ENCODE measurements around the gene LTBR. TPM values are rescaled to one million over a fixed set of nuclear protein-coding genes. Genes with fewer than 3 reads are reported as not detected.

The LTBR gene
- total RNA-seq, 2 donors from 2014 or later: 1.3 to 1.9 TPM

DNA sequence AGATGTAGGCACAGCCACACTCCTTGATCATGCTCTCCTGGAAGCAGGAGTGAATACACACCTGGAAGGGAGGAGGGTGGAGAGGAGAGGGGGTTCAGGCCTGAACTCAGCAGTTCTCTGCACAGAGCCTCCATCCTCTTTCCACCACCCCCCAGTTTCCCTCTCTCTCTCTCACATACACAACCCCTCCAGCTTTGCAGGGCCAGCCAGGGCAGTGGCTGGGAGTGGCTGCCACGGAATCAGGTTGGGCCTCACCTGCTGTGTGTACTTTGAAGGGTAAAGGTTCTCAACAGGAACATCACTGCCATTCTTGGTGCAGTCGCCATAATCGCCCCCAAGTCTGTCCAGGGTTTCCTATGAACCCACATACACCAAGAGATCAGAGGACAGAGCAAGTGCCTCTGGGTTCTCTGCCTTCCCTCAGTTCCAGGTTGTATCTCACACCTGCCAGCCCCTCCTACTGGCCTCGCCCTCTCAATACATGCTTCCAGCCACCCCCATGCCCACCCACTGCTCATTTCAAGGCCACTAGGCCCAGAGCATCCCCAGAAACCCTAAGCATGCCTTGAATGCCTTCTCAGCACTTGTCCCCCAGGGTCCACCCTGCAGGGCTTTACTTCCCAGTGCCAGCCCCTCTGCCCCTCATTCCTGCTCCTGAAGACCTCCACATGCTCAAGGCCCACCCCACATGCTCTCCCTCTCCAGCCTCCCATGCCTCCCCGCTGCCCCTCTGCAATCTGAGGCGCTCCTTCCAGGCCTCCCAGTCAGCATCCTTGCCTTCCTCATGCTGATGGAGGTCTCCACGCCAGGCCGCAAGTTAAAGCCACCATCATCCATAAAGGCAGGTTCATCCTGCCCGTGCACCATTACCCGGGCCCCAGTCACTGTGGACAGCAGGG lies 29.2 kb upstream of the LTBR start:
- no peaks in the 10 kb centered on the region for H3K27me3 Mint-ChIP-seq (ENCODE audit: low read depth)
- ATAC-seq (replicated peaks in 1 of 2): no peak
- DNase-seq: no peak
- H3K27ac Mint-ChIP-seq: no peak overlapping the region
- H3K36me3 Mint-ChIP-seq (ENCODE audit: insufficient read depth in 2 of 2): no peaks in the 10 kb centered on the region
- no peak overlapping the region for H3K4me3 Mint-ChIP-seq
- no peaks in the 10 kb centered on the region for H3K4me1 Mint-ChIP-seq (ENCODE audit: low read depth)
- no peaks in the 10 kb centered on the region for H3K9me3 Mint-ChIP-seq

DNA sequence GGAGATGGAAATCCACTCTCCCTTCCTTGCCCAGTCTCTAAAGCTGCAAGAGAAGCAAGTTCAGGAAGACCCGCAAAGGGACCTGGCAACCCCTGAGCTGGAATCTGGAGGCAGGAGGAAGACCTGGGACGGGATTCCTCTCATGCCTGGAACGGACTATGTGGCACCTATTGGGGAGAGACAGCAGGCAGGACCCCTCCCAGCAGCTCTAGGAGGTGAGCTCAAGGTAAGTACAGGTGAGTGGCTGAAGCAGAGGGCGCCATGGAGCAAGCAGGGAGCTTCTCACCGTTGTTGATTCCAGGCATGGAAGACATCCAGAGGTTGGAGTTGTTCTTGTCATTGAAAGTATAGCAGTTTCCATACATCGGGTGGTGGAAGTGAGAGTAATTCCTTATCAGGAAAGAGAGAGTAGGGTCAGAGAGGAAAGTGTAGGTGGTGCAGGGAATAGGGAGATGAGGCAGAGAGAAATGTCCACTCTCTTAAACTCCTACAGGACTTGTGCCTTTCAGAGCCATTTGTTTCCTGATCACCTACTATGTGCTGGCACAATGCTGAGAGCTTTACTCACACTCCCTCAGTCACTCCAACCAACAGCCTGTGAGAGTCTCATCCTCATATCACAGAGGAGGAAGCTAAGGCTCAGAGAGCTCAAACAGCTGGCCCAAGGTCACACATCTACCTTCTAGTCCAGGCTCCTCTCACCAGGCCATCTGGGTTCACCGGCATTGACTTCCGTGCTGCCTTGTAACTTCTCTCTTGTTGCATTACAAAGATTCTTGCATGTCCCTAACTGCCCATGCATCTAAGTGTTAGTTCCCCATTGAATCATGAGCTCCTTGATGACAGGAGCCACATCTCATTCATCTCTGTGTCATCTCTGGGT lies 28.2 kb upstream of the LTBR start:
- DNase-seq (no peak), ATAC-seq (replicated peaks in 1 of 2) (no peak)
- H3K27ac Mint-ChIP-seq: no peak overlapping the region
- H3K4me1 Mint-ChIP-seq (ENCODE audit: low read depth): peaks cover 9% of the 10 kb centered on the region
- no peak overlapping the region for H3K4me3 Mint-ChIP-seq
- H3K27me3 Mint-ChIP-seq (ENCODE audit: low read depth): no peaks in the 10 kb centered on the region
- no peaks in the 10 kb centered on the region for H3K9me3 Mint-ChIP-seq
- no peaks in the 10 kb centered on the region for H3K36me3 Mint-ChIP-seq (ENCODE audit: insufficient read depth in 2 of 2)

DNA sequence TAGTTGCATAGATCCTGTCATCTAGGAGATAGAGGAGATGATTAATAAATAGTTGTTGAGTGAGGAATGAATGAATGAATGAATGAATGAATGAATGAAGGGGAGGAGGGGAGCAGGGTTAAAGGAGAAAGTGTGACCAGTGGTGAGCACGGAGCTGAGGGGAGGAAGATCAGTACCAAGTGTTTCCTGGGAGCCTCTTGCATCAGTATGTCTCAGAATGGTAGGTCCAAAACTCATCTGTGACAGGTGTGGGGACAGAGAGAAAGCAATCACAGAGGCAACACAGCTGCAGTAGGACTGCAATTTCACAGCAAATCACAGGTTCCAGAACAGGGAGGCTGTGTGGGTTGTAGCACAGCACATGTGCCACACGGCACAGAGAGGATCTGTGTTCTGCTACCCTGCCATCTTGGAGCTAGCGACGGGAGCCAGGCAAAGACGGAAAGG lies 27.6 kb upstream of the LTBR start:
- H3K36me3 Mint-ChIP-seq (ENCODE audit: insufficient read depth in 2 of 2): no peaks in the 10 kb centered on the region

DNA sequence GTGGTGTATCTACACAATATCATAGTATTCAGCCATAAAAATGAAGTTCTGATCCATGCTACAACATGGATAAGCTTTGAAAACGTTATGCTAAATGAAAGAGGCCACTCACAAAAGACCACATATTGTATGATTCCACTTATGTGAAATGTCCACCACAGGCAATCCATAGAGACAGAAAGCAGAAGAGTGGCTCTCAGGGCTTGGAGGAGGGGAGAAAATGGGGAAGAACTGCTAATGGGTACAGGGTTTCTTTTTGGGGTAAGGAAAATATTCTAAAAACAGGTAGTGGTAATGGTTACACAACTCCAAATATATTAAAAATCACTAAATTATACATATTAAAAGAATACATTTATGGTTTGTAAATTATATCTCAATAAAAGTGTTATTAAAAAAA lies 25.1 kb upstream of the LTBR start:
- ATAC-seq (replicated peaks in 1 of 2) (no peak), DNase-seq (no peak)
- H3K4me1 Mint-ChIP-seq (ENCODE audit: low read depth): peaks cover 28% of the 10 kb centered on the region
- no peaks in the 10 kb centered on the region for H3K36me3 Mint-ChIP-seq (ENCODE audit: insufficient read depth in 2 of 2)
- no peak overlapping the region for H3K27ac Mint-ChIP-seq
- no peaks in the 10 kb centered on the region for H3K27me3 Mint-ChIP-seq (ENCODE audit: low read depth)
- H3K9me3 Mint-ChIP-seq: no peaks in the 10 kb centered on the region
- H3K4me3 Mint-ChIP-seq: no peak overlapping the region

More for the DNA sequence above, 27.6 kb upstream of the LTBR start:
- Mint-ChIP-seq H3K27me3 (ENCODE audit: low read depth) (no peaks in the 10 kb centered on the region), H3K9me3 (no peaks in the 10 kb centered on the region), H3K4me1 (ENCODE audit: low read depth) (peaks cover 14% of the 10 kb centered on the region), H3K27ac (no peak overlapping the region), H3K4me3 (no peak overlapping the region)
- DNase-seq (no peak), ATAC-seq (replicated peaks in 1 of 2) (no peak)

DNA sequence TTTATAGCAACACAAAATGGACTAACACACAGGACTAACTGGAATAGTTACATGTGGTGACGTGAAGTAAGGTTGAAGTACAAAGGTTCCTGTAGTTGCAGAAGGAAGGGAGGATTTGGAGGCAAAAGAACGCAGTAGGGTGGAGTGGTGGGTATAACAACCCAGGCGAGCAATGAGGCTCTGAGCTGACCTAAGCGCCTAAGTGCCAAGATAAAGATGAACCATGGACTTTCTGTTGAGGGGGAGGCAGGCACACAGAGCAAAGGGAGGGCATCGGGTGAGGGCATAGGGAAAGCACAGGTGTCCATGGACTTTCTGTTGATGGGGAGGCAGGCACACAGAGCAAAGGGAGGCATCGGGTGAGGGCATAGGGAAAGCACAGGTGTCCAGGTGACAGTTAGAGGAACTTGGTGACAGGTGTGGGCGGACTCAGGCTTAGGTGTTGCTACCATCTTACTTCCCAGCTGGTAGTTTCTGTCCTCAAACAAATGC lies 23.8 kb upstream of the LTBR start:
- Mint-ChIP-seq H3K27me3 (ENCODE audit: low read depth) (no peaks in the 10 kb centered on the region), H3K27ac (no peak overlapping the region), H3K36me3 (ENCODE audit: insufficient read depth in 2 of 2) (no peaks in the 10 kb centered on the region), H3K9me3 (no peaks in the 10 kb centered on the region), H3K4me3 (no peak overlapping the region), H3K4me1 (ENCODE audit: low read depth) (peaks cover 34% of the 10 kb centered on the region)
- DNase-seq: no peak
- ATAC-seq (replicated peaks in 1 of 2): no peak

DNA sequence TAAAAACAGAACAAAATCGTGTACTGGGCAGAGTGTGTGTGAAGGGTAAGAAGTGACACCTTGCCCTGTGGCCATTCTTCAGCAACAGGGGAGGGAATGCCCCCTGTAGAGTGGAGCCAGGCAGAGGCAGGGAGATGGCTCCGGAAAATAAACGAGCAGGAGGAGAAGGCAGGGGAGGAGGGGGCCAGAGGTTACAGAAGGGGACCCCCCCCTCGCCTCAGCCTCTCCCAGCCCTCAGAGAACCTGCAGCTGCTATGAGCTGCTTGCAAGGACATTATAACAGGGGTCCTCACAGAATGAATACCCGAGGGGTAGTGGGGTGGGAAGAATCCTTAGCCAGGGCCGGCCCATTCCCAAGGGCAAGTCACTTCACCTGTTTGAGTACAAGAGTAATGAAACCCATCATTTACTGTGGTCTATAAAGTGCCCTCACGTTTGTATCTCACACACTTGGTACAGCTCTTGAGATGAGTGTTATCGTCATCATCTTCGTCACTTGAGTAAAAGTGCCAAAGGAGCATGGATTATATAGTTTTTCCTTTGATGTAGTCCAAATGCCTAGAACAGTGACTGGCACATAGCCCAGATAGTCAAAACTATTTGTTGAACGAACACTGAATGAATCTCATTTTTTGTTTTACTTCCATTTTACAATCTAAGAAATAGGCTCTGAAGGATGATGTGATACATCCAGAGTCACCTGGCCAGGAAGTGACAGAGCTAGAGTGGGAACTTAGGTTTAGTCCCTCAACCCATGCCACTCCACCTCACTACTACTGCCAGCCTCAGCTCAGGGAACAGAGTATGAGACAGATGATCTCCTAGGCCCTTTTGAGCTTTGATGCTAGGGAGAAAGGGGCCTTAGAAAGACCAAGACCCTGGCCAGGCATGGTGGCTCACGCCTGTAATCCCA lies 23.1 kb upstream of the LTBR start:
- DNase-seq (no peak), ATAC-seq (replicated peaks in 1 of 2) (peak; percentile 61 to 65)
- no peaks in the 10 kb centered on the region for H3K36me3 Mint-ChIP-seq (ENCODE audit: insufficient read depth in 2 of 2)
- no peaks in the 10 kb centered on the region for H3K9me3 Mint-ChIP-seq
- H3K27me3 Mint-ChIP-seq (ENCODE audit: low read depth): no peaks in the 10 kb centered on the region
- peak overlapping the region; percentile 23 to 56 for H3K4me3 Mint-ChIP-seq
- peak overlapping the region; percentile 30 for H3K27ac Mint-ChIP-seq
- peaks cover 34% of the 10 kb centered on the region for H3K4me1 Mint-ChIP-seq (ENCODE audit: low read depth)

DNA sequence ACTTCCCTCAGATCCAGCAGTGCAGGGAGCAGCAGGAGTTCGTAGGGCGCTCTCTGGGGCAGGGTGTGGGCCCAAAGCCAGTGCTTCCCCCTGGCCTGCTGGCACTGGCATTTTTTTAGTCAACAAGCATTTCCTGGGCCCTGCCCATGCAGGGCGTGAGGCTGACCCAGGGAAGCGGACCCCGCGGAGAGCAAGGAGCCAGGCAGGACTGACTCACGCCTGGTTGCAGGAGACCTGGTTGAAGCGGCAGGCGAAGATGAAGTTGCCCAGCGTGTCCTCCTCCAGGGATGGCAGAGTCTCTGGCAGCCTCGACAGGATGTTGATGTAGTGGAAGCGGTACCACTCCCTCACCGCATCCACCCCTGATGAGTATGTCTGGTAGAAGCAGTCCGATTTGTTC lies 22.1 kb upstream of the LTBR start:
- Mint-ChIP-seq H3K36me3 (ENCODE audit: insufficient read depth in 2 of 2) (no peaks in the 10 kb centered on the region), H3K9me3 (no peaks in the 10 kb centered on the region), H3K4me1 (ENCODE audit: low read depth) (peaks cover 34% of the 10 kb centered on the region), H3K27ac (no peak overlapping the region), H3K4me3 (peak overlapping the region; percentile 24 to 56), H3K27me3 (ENCODE audit: low read depth) (no peaks in the 10 kb centered on the region)
- DNase-seq: no peak
- ATAC-seq (replicated peaks in 1 of 2): peak in 1 of 2 donors; percentile 11

DNA sequence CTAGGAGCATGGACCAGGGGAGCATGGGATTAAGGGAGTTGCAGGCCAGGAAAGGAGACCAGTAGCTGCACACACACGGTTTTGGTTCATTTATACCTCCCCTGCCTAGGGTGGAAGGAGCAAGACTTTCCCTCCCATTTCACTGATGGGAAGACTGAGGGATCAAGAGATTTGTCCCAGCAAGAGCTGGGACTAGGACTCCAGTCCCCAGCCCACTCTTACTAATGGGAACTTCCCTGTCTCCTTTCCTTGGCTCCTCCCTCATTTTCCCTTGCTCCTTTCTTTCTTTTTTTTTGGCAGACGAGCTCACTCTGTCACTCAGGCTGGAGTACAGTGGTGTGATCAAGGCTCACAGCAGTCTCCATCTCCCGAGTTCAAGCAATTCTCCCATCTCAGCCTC lies 21.6 kb upstream of the LTBR start:
- ATAC-seq (replicated peaks in 1 of 2) (no peak), DNase-seq (no peak)
- H3K36me3 Mint-ChIP-seq (ENCODE audit: insufficient read depth in 2 of 2): no peaks in the 10 kb centered on the region
- no peak overlapping the region for H3K27ac Mint-ChIP-seq
- peaks cover 38% of the 10 kb centered on the region for H3K4me1 Mint-ChIP-seq (ENCODE audit: low read depth)
- H3K4me3 Mint-ChIP-seq: peak overlapping the region in 1 of 2 donors; percentile 56
- no peaks in the 10 kb centered on the region for H3K9me3 Mint-ChIP-seq
- no peaks in the 10 kb centered on the region for H3K27me3 Mint-ChIP-seq (ENCODE audit: low read depth)

DNA sequence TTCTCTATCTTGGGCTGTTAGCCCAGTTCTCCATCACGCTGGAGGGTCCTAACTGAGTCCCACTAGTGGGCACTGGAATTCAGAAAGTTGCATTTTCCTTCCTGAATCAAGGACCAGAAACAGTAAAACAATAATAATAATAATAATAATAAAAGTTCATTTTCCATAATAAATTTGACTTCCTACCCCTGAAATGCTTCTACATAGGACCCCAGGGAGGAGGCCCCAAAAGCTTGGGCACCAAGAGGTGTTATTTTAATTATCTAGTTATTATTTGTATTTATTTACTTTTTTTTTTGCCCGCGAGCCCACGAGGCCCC lies 21.0 kb upstream of the LTBR start:
- Mint-ChIP-seq H3K4me3 (peak overlapping the region; percentile 75 to 80), H3K4me1 (ENCODE audit: low read depth) (peaks cover 44% of the 10 kb centered on the region), H3K9me3 (no peaks in the 10 kb centered on the region), H3K27ac (no peak overlapping the region), H3K27me3 (ENCODE audit: low read depth) (no peaks in the 10 kb centered on the region), H3K36me3 (ENCODE audit: insufficient read depth in 2 of 2) (no peaks in the 10 kb centered on the region)
- DNase-seq: no peak
- ATAC-seq (replicated peaks in 1 of 2): no peak

DNA sequence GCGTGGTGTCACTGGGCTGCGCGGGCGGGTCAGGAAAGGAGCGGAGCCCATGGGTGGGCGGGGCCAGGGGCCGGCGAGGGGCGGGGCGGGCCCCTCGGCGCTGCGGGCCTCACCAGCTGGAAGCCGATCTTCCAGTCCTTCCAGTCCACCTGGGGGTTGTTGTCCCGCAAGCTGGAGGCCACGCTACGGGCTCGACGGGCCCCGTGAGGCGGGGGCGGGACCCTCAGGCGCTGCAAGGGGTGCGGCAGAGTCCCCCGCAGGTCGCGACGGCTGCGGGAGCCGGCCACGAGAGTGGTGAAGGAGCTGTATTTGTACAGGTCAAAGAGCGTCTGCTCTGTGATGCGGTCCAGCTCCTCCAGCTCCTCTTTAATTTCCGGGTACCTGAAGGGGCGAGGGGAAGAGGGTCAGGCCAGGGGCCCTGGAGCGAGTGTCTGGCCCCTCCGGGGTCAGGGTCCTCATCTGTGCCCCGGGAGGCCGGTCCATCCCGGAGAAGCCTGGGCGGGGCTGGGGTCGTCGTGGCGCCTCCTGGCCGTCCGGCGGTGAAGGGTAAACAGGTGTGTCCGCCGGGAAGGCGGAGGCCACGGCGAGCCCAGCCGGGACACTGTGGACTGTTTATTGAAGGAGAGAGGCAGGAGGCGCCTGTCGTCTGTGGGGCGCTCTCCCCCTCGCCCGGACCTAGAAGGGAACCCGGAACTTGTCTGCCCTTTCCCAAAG lies 20.5 kb upstream of the LTBR start:
- DNase-seq: peak; percentile 68 to 71
- no peaks in the 10 kb centered on the region for H3K9me3 Mint-ChIP-seq
- H3K27ac Mint-ChIP-seq: no peak overlapping the region
- peaks cover 45% of the 10 kb centered on the region for H3K4me1 Mint-ChIP-seq (ENCODE audit: low read depth)
- peak; percentile 80 to 81 for ATAC-seq (replicated peaks in 1 of 2)
- peak overlapping the region; percentile 75 to 80 for H3K4me3 Mint-ChIP-seq
- H3K27me3 Mint-ChIP-seq (ENCODE audit: low read depth): no peaks in the 10 kb centered on the region
- H3K36me3 Mint-ChIP-seq (ENCODE audit: insufficient read depth in 2 of 2): no peaks in the 10 kb centered on the region

DNA sequence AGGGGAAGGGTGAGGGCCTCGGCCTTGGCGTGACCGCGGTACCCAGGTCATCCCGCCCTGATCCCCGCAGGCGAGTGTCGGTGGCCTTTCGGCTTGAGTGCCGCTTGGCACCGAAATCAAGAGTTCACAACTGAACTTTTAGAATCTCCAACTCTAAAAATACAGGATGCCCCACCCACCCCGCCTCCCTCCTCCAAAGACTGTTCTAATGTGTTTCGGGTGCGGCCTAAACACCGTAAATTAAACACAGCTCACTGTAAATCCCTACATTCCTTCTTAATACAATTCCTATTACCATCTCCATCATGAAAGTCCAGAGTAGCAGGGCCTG lies 20.0 kb upstream of the LTBR start:
- Mint-ChIP-seq H3K27me3 (ENCODE audit: low read depth) (no peaks in the 10 kb centered on the region), H3K9me3 (no peaks in the 10 kb centered on the region), H3K36me3 (ENCODE audit: insufficient read depth in 2 of 2) (no peaks in the 10 kb centered on the region), H3K4me3 (peak overlapping the region; percentile 75 to 80), H3K4me1 (ENCODE audit: low read depth) (peaks cover 45% of the 10 kb centered on the region), H3K27ac (no peak overlapping the region)
- no peak for ATAC-seq (replicated peaks in 1 of 2)
- DNase-seq: no peak
